ENCODE measurements around the gene CADM2.

The CADM2 gene

GRCh38 chr3:85627932-85628331 lies 669.1 kb downstream of the CADM2 start:
- Histone ChIP-seq H3K4me1 (ENCODE audit: insufficient read depth, low read length, severe bottlenecking) (no peaks in the 10 kb centered on the region), H3K79me2 (ENCODE audit: insufficient read depth, low read length) (no peaks in the 10 kb centered on the region), H3K9ac (ENCODE audit: low read length) (no peak overlapping the region), H3K4me3 (ENCODE audit: low read depth, low read length, poor library complexity, severe bottlenecking) (no peak overlapping the region), H3K4me2 (ENCODE audit: low read length) (no peak overlapping the region), H3K27me3 (ENCODE audit: insufficient read depth, low read length) (no peaks in the 10 kb centered on the region), H4K20me1 (ENCODE audit: insufficient read depth, low read length) (no peaks in the 10 kb centered on the region), H2AFZ (ENCODE audit: low read length) (no peak overlapping the region), H3K9me2 (ENCODE audit: low read depth, low read length) (no peaks in the 10 kb centered on the region), H3K36me3 (ENCODE audit: insufficient read depth, low read length) (no peaks in the 10 kb centered on the region), H3K9me3 (ENCODE audit: low read length) (no peaks in the 10 kb centered on the region), H3F3A (ENCODE audit: insufficient read depth, low read length) (no peaks in the 10 kb centered on the region), H3K27ac (ENCODE audit: low read depth, low read length, poor library complexity, severe bottlenecking) (no peak overlapping the region)
- no peak for TF ChIP-seq EZH2 (IDR thresholded peaks at IDR 0.05; ENCODE audit: borderline replicate concordance, low read length)
- TF ChIP-seq CTCF (IDR thresholded peaks at IDR 0.05; ENCODE audit: low read length): no peak

- Histone ChIP-seq H2AFZ (ENCODE audit: low read length) (no peak overlapping the region), H3K9me2 (ENCODE audit: low read depth, low read length) (no peaks in the 10 kb centered on the region), H3K27me3 (ENCODE audit: insufficient read depth, low read length) (no peaks in the 10 kb centered on the region), H3K4me2 (ENCODE audit: low read length) (no peak overlapping the region), H3K4me1 (ENCODE audit: insufficient read depth, low read length, severe bottlenecking) (no peaks in the 10 kb centered on the region), H3K79me2 (ENCODE audit: insufficient read depth, low read length) (no peaks in the 10 kb centered on the region), H3K9ac (ENCODE audit: low read length) (no peak overlapping the region), H3K4me3 (ENCODE audit: low read depth, low read length, poor library complexity, severe bottlenecking) (no peak overlapping the region), H3K27ac (ENCODE audit: low read depth, low read length, poor library complexity, severe bottlenecking) (no peak overlapping the region), H3K36me3 (ENCODE audit: insufficient read depth, low read length) (no peaks in the 10 kb centered on the region), H3K9me3 (ENCODE audit: low read length) (no peaks in the 10 kb centered on the region), H4K20me1 (ENCODE audit: insufficient read depth, low read length) (no peaks in the 10 kb centered on the region), H3F3A (ENCODE audit: insufficient read depth, low read length) (no peaks in the 10 kb centered on the region)
- no peak for TF ChIP-seq EZH2 (IDR thresholded peaks at IDR 0.05; ENCODE audit: borderline replicate concordance, low read length)
- no peak for TF ChIP-seq CTCF (IDR thresholded peaks at IDR 0.05; ENCODE audit: low read length)
Observed at GRCh38 chr3:85631070-85631469, 672.3 kb downstream of the CADM2 start.

GRCh38 chr3:85632921-85633320 lies 674.1 kb downstream of the CADM2 start:
- Histone ChIP-seq H3K27ac (ENCODE audit: low read depth, low read length, poor library complexity, severe bottlenecking) (no peak overlapping the region), H3K79me2 (ENCODE audit: insufficient read depth, low read length) (no peaks in the 10 kb centered on the region), H3F3A (ENCODE audit: insufficient read depth, low read length) (no peaks in the 10 kb centered on the region), H3K4me1 (ENCODE audit: insufficient read depth, low read length, severe bottlenecking) (no peaks in the 10 kb centered on the region), H3K4me2 (ENCODE audit: low read length) (no peak overlapping the region), H3K9ac (ENCODE audit: low read length) (no peak overlapping the region), H3K27me3 (ENCODE audit: insufficient read depth, low read length) (no peaks in the 10 kb centered on the region), H3K36me3 (ENCODE audit: insufficient read depth, low read length) (no peaks in the 10 kb centered on the region), H3K9me2 (ENCODE audit: low read depth, low read length) (no peaks in the 10 kb centered on the region), H3K9me3 (ENCODE audit: low read length) (no peaks in the 10 kb centered on the region), H2AFZ (ENCODE audit: low read length) (no peak overlapping the region), H3K4me3 (ENCODE audit: low read depth, low read length, poor library complexity, severe bottlenecking) (no peak overlapping the region), H4K20me1 (ENCODE audit: insufficient read depth, low read length) (no peaks in the 10 kb centered on the region)
- TF ChIP-seq CTCF (IDR thresholded peaks at IDR 0.05; ENCODE audit: low read length) (no peak), EZH2 (IDR thresholded peaks at IDR 0.05; ENCODE audit: borderline replicate concordance, low read length) (no peak)
